ENCODE data around the gene OCIAD2. TPM values are rescaled to one million over a fixed set of nuclear protein-coding genes. Genes with fewer than 3 reads are reported as not detected.
"Not testable (repeated sequence)": the region's sequence is repeated elsewhere in the genome, so short reads cannot be mapped to it uniquely, and the experiment has no call there.

Gene OCIAD2
- total RNA-seq, 1 donor from 2014 or later = 18.9 TPM

DNA sequence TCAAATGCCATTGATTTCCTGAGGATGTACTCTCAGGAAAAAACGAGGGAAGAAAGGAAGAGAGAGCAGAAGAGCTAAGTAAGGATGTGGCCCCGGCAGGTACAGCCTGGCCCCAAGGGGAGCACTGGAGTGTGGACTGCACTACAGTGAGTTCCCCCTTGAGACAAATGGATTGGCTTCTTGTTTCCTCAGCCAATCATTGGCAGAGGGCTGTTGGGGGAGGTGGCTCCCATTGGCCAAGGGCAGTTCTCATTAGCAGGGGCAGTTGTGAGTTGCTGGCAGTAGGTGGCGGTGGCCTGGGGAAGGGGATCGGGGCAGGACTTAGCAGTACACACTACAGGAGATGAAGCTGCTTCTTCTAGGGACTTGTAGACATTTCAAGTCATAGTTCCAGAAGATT lies 24.1 kb upstream of the OCIAD2 start:
- Histone ChIP-seq H3K36me3 (no peaks in the 10 kb centered on the region), H3K4me3 (no peak overlapping the region), H3K4me1 (no peaks in the 10 kb centered on the region), H3K27ac (no peak overlapping the region), H3K27me3 (no peaks in the 10 kb centered on the region), H3K9me3 (no peaks in the 10 kb centered on the region)
- DNase-seq (ENCODE audit: extremely low spot score in 2 of 2) = no peak
- no peak for TF ChIP-seq POLR2A (IDR thresholded peaks at IDR 0.05)
- TF ChIP-seq CTCF (IDR thresholded peaks at IDR 0.05) = no peak
- no peak for TF ChIP-seq POLR2AphosphoS5 (IDR thresholded peaks at IDR 0.05; ENCODE audit: insufficient read depth in 1 of 2, low read depth in 1 of 2)
- intact Hi-C loops (cut with DNase I) = no loop called here

DNA sequence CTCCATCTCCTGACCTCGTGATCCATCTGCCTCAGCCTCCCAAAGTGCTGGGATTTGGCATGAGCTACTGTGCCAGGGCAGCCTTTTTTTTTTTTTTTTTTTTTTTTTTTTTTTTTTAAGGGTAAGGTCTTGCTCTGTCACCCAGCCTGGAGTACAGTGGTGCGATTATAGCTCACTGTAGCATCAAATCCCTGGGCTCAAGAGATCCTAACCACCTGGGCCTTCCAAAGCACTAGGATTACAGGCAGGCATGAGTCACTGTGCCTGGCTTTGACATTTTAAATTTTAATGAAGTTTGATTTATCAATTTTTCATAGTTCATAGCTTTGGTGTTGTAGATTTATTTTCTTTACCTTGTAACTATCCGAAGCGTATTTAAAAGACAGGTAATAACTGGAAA lies 17.8 kb upstream of the OCIAD2 start:
- no peak for DNase-seq (ENCODE audit: extremely low spot score in 2 of 2)
- TF ChIP-seq POLR2A (IDR thresholded peaks at IDR 0.05) = no peak
- TF ChIP-seq CTCF (IDR thresholded peaks at IDR 0.05) = no peak
- no peak for TF ChIP-seq POLR2AphosphoS5 (IDR thresholded peaks at IDR 0.05; ENCODE audit: insufficient read depth in 1 of 2, low read depth in 1 of 2)
- Histone ChIP-seq H3K36me3 (no peaks in the 10 kb centered on the region), H3K4me1 (no peaks in the 10 kb centered on the region), H3K27me3 (no peaks in the 10 kb centered on the region), H3K27ac (no peak overlapping the region), H3K9me3 (no peaks in the 10 kb centered on the region), H3K4me3 (no peak overlapping the region)
- intact Hi-C loops (cut with DNase I) = no loop called here

- H3K36me3 ChIP-seq; H3K9me3 ChIP-seq; H3K27ac ChIP-seq; H3K4me3 ChIP-seq; DNase-seq (ENCODE audit: extremely low spot score in 2 of 2); H3K27me3 ChIP-seq; intact Hi-C loops (cut with DNase I); H3K4me1 ChIP-seq: not testable (repeated sequence)
Measured at GRCh38 chr4:48923065-48923464, 16.5 kb upstream of the OCIAD2 start.

GRCh38 chr4:48914311-48914710 lies 7.7 kb upstream of the OCIAD2 start:
- no peaks in the 10 kb centered on the region for H3K27me3 ChIP-seq
- no peaks in the 10 kb centered on the region for H3K36me3 ChIP-seq
- DNase-seq (ENCODE audit: extremely low spot score in 2 of 2) = no peak
- TF ChIP-seq POLR2A (IDR thresholded peaks at IDR 0.05) (no peak), CTCF (IDR thresholded peaks at IDR 0.05) (no peak), POLR2AphosphoS5 (IDR thresholded peaks at IDR 0.05; ENCODE audit: insufficient read depth in 1 of 2, low read depth in 1 of 2) (no peak)
- H3K4me1 ChIP-seq = no peaks in the 10 kb centered on the region
- H3K9me3 ChIP-seq = no peaks in the 10 kb centered on the region
- no peak overlapping the region for H3K4me3 ChIP-seq
- intact Hi-C loops (cut with DNase I) = no loop called here
- H3K27ac ChIP-seq = no peak overlapping the region

- Histone ChIP-seq H3K27ac (no peak overlapping the region), H3K4me3 (no peak overlapping the region), H3K4me1 (no peaks in the 10 kb centered on the region), H3K27me3 (no peaks in the 10 kb centered on the region), H3K36me3 (no peaks in the 10 kb centered on the region), H3K9me3 (no peaks in the 10 kb centered on the region)
- no peak for TF ChIP-seq CTCF (IDR thresholded peaks at IDR 0.05)
- peak in 1 of 2 donors; percentile 57 for TF ChIP-seq POLR2AphosphoS5 (IDR thresholded peaks at IDR 0.05; ENCODE audit: insufficient read depth in 1 of 2, low read depth in 1 of 2)
- intact Hi-C loops (cut with DNase I) = no loop called here
- DNase-seq (ENCODE audit: extremely low spot score in 2 of 2) = no peak
Measured at GRCh38 chr4:48913346-48913745, 6.8 kb upstream of the OCIAD2 start.

DNA sequence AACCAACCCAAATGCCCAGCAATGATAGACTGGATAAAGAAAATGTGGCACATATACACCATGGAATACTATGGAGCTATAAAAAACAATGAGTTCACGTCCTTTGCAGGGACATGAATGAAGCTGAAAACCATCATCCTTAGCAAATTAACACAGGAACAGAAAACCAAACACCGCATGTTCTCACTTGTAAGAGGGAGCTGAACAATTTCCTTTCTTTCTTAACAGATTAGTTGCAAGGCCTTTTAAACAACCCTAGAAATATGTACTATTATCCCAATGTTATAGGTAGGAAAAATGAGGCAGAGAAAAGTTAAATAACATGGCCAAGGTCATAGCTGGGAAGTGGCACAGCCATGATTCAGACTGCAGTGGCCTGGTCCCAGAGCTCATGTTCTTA lies 5.8 kb upstream of the OCIAD2 start:
- TF ChIP-seq POLR2AphosphoS5 (IDR thresholded peaks at IDR 0.05; ENCODE audit: insufficient read depth in 1 of 2, low read depth in 1 of 2) (no peak), CTCF (IDR thresholded peaks at IDR 0.05) (no peak), POLR2A (IDR thresholded peaks at IDR 0.05) (no peak)
- intact Hi-C loops (cut with DNase I) = no loop called here
- no peaks in the 10 kb centered on the region for H3K4me1 ChIP-seq

More for the DNA sequence above, 5.8 kb upstream of the OCIAD2 start:
- DNase-seq (ENCODE audit: extremely low spot score in 2 of 2) = no peak
- Histone ChIP-seq H3K9me3 (no peaks in the 10 kb centered on the region), H3K27me3 (no peaks in the 10 kb centered on the region), H3K4me3 (no peak overlapping the region), H3K27ac (no peak overlapping the region), H3K36me3 (no peaks in the 10 kb centered on the region)

All from vagina (tissue), 2 donors.